Astrocyte of the spinal cord (primary cell): ENCODE measurements around the gene COL4A1.

Source experiments
- DNase-seq: peaks from one replicate; pipeline ENCODE4 v3.0.0; 2011; ENCODE audit warnings: low read depth, low spot score
- H3K4me3 ChIP-seq: 2 replicates; pipeline ENCODE4 v1.5.1; 2011; ENCODE audit warnings: low read depth, mild to moderate bottlenecking, low read length, moderate library complexity
- in situ Hi-C: cut with HindIII; loops from 2 replicates; pipeline ENCODE4 v1.10.0; 2017; ENCODE audit warnings: low sequenced_read_pairs
- TF ChIP-seq, protein P1 (sequence below): IDR thresholded peaks from 2 replicates; pipeline ENCODE4 v1.5.1; 2012; ENCODE audit warnings: low read depth, mild to moderate bottlenecking, low read length, inconsistent platforms

COL4A1 gene

DNA sequence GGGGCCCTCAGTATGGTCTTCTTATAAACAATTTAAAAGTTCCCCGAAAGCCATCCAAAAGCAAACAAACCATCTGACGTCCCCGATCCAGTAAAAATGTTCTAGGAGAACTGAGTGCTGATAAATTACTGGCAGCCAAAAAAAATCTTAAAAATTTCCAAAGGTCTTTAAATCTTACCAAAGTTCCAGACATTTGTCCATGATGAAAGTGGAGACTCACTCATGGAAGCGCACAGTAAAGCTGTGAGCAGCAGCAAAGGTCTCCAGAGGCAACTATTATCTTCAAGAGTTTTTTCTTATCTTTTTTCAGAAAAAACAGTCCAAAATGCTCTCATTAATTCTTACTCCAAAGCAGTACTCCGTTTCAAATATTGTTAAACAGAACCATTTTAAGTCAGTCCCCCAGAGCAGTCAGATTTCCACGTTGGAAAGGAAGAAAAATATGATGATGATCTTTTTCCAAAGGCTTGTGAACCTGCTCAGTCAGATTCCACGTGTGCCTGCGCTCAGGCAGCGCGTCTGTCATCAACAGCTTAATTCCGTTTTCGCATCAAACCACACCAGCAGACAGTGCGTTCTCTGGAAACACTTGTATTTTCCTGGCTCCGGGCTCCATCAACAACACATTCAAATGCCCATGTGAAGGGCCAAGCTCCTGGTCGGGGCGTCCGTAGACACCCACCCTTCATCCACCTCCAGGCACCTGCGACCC is 85.4 kb downstream of the COL4A1 start:
- in situ Hi-C loops = no loop called here
- TF ChIP-seq, protein P1, sequence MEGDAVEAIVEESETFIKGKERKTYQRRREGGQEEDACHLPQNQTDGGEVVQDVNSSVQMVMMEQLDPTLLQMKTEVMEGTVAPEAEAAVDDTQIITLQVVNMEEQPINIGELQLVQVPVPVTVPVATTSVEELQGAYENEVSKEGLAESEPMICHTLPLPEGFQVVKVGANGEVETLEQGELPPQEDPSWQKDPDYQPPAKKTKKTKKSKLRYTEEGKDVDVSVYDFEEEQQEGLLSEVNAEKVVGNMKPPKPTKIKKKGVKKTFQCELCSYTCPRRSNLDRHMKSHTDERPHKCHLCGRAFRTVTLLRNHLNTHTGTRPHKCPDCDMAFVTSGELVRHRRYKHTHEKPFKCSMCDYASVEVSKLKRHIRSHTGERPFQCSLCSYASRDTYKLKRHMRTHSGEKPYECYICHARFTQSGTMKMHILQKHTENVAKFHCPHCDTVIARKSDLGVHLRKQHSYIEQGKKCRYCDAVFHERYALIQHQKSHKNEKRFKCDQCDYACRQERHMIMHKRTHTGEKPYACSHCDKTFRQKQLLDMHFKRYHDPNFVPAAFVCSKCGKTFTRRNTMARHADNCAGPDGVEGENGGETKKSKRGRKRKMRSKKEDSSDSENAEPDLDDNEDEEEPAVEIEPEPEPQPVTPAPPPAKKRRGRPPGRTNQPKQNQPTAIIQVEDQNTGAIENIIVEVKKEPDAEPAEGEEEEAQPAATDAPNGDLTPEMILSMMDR = no peak
- no peak for DNase-seq
- no peak overlapping the region for H3K4me3 ChIP-seq

DNA sequence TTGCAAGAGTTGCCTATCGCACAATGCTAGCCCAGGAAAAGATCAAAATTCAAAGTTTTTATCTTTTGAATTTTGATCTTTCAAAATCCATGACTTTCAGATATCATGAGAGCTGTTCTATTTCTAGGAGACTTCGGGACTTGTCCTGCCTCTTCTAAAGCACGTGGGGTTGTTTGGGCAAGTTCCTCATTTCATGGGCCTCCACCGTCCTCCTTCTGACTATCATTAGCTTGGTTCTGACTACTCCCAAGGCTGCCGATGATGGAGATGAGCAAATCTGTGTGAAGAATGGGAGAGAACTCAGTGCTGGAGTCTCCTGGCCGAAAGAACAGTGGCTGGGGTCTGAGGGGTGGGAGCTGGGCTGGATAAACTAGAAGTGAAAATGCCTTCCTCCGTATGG is 86.5 kb downstream of the COL4A1 start:
- H3K4me3 ChIP-seq = no peak overlapping the region
- in situ Hi-C loops = no loop called here
- no peak for DNase-seq
- TF ChIP-seq, protein P1 = no peak

DNA sequence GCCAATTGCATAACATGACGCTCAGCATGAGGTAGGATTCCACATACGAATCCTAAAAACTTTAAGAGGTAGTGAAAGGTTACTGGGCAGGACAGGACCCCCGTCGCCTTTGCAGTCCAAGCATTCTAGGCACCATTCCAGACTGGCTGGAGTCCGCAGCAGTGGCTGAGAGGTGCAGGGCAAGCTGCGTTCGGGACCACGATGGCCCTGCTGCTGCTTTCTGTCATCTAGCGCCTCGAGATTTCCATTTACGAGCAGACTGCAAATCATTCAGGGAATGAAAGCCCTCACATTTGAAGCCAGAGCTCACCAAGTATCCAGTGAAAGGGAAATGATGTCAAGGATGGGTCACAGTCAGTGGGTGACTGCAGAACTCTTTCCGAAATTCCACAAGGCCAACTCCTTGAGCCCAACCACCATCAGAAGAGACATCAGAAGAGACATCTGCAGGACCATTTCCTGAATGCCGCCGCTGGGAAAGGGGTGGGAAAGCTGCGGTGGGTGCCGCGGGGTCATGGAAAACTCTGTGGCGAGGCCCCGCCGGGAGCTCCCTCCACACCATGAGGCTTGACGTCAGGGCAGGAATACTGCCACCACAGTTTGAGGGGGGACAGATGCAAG is 88.3 kb downstream of the COL4A1 start:
- in situ Hi-C loops = no loop called here
- TF ChIP-seq, protein P1 = no peak
- H3K4me3 ChIP-seq = no peak overlapping the region

DNA sequence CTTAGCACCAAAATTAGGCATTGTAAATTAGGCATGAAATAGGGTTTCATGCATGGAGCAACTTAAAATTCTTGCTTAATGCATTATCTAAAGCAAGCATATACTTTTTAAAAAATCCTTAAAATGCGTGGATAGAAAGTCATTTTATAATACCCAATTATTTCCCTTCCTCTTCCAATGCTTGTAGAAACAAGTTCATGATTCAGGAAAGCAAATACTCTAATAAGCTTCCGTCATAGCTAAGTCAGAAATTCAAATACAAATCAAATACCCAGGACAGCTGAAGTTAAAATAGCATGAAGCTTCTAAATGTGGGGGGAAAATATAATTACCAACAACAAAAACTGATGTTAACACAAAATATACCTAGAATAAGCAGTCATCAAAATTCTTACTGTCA is 89.1 kb downstream of the COL4A1 start:
- in situ Hi-C loops = no loop called here
- H3K4me3 ChIP-seq = no peak overlapping the region
- TF ChIP-seq, protein P1 = no peak
- DNase-seq = no peak

More for the DNA sequence above, 88.3 kb downstream of the COL4A1 start:
- DNase-seq = peak; percentile 72

DNA sequence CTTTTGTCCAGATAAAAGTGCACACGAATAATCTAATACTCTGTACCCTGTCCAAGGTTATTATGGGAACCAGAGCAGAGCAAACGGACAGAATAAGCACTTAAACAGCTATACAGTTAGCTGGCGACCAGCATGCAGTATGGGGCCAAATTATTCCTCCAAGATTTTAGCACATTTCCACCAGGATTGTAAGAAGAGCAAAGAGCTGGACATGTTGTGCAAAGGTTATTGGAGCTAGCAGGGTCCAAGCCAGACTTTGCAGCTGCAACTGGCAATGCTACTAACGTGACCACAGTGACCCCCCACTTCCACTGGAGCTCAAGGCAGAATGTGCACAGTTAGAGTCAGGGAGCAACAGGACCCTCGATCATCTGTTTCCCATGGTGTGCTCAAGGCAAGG is 89.9 kb downstream of the COL4A1 start:
- no peak overlapping the region for H3K4me3 ChIP-seq
- TF ChIP-seq, protein P1 = no peak
- DNase-seq = no peak
- in situ Hi-C loops = no loop called here

DNA sequence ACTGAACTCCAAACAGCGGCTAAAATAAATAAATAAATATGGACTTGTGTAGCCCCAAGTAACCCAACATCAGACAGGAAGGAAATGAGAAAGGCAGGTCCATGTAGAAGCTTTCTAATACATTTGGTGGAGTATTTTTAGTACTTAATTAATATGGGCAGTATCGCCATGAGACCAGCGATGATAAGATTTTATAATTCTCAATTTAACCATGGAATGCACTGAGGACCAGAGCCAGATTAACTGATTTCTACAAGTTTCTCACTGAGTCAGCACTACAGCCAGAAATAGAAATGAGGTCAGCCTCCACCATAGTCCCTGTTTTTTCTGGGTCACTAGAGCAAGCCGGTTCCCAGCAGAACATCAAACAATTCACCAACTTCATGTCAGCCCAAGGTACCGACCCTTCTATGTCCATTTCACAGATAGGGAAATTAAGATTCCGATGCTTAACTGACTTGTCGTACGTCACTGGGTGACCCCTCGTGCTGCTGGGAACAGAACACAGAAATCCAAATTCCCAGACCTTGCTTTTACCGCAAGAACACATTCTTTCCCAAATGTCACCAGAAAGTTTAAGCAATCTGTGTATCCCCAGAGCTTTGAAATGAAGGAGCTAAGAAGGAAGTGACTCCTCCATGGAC is 90.4 kb downstream of the COL4A1 start:
- peak; percentile 85 for DNase-seq
- no peak overlapping the region for H3K4me3 ChIP-seq
- in situ Hi-C loops = no loop called here
- TF ChIP-seq, protein P1 = no peak
